Measurements from ENCODE around the gene CABP7. TPM values are rescaled to one million over a fixed set of nuclear protein-coding genes. Genes with fewer than 3 reads are reported as not detected.
A peak's percentile ranks its signal among the peaks of the same experiment; 100 is the strongest.
"Not testable (repeated sequence)": the region's sequence is repeated elsewhere in the genome, so short reads cannot be mapped to it uniquely, and the experiment has no call there.

Gene CABP7
- total RNA-seq, 1 experiment from 2014 or later = not detected

GRCh38 chr22:29751669-29752068, 31.9 kb downstream of the CABP7 start:
- H3K36me3 ChIP-seq = no peaks in the 10 kb centered on the region; the same call in 1 of the 2 replicates
- no peaks in the 10 kb centered on the region for H3K9me3 ChIP-seq
- H3K4me3 ChIP-seq = no peak overlapping the region
- no peak for DNase-seq
- H3K27me3 ChIP-seq = no peaks in the 10 kb centered on the region

GRCh38 chr22:29753808-29754657, 34.2 kb downstream of the CABP7 start:
- H3K36me3 ChIP-seq = no peaks in the 10 kb centered on the region
- DNase-seq = no peak
- H3K27me3 ChIP-seq = no peaks in the 10 kb centered on the region
- no peaks in the 10 kb centered on the region for H3K9me3 ChIP-seq
- no peak overlapping the region for H3K4me3 ChIP-seq

- not testable (repeated sequence) for H3K27me3 ChIP-seq, H3K9me3 ChIP-seq, H3K36me3 ChIP-seq, H3K4me3 ChIP-seq, DNase-seq
Observed at GRCh38 chr22:29754658-29755395, 35.0 kb downstream of the CABP7 start.

GRCh38 chr22:29755889-29756288, 36.1 kb downstream of the CABP7 start:
- Histone ChIP-seq H3K9me3 (no peaks in the 10 kb centered on the region), H3K36me3 (no peaks in the 10 kb centered on the region), H3K4me3 (no peak overlapping the region), H3K27me3 (no peaks in the 10 kb centered on the region)
- DNase-seq = no peak

GRCh38 chr22:29756341-29756740, 36.5 kb downstream of the CABP7 start:
- H3K9me3 ChIP-seq = no peaks in the 10 kb centered on the region
- no peaks in the 10 kb centered on the region for H3K36me3 ChIP-seq
- H3K27me3 ChIP-seq = no peaks in the 10 kb centered on the region
- DNase-seq = peak; percentile 18
- H3K4me3 ChIP-seq = no peak overlapping the region

- Histone ChIP-seq H3K9me3 (no peaks in the 10 kb centered on the region), H3K36me3 (no peaks in the 10 kb centered on the region), H3K27me3 (no peaks in the 10 kb centered on the region), H3K4me3 (no peak overlapping the region)
- no peak for DNase-seq
Observed at GRCh38 chr22:29757096-29757495, 37.3 kb downstream of the CABP7 start.

GRCh38 chr22:29758068-29758622, 38.3 kb downstream of the CABP7 start:
- no peaks in the 10 kb centered on the region for H3K36me3 ChIP-seq
- no peak overlapping the region for H3K4me3 ChIP-seq
- no peaks in the 10 kb centered on the region for H3K27me3 ChIP-seq
- H3K9me3 ChIP-seq = no peaks in the 10 kb centered on the region
- DNase-seq = no peak

GRCh38 chr22:29758959-29759358, 39.2 kb downstream of the CABP7 start:
- H3K9me3 ChIP-seq = no peaks in the 10 kb centered on the region
- H3K4me3 ChIP-seq = no peak overlapping the region
- H3K36me3 ChIP-seq = no peaks in the 10 kb centered on the region
- no peak for DNase-seq
- no peaks in the 10 kb centered on the region for H3K27me3 ChIP-seq

- H3K9me3 ChIP-seq = no peaks in the 10 kb centered on the region
- H3K36me3 ChIP-seq = no peaks in the 10 kb centered on the region
- no peaks in the 10 kb centered on the region for H3K27me3 ChIP-seq
- H3K4me3 ChIP-seq = no peak overlapping the region
- DNase-seq = no peak
Observed at GRCh38 chr22:29762263-29762662, 42.5 kb downstream of the CABP7 start.

- H3K27me3 ChIP-seq = no peaks in the 10 kb centered on the region
- H3K36me3 ChIP-seq = peaks cover 33% of the 10 kb centered on the region
- peak overlapping the region; percentile 99 for H3K4me3 ChIP-seq
- no peaks in the 10 kb centered on the region for H3K9me3 ChIP-seq
- DNase-seq = no peak
Observed at GRCh38 chr22:29765905-29766631, 46.3 kb downstream of the CABP7 start.

- H3K4me3 ChIP-seq = peak within 1 kb of the TSS; percentile 99
- no peaks in the 10 kb centered on the region for H3K9me3 ChIP-seq
- peaks cover 38% of the 10 kb centered on the region for H3K36me3 ChIP-seq
- peak; percentile 94 for DNase-seq
- H3K27me3 ChIP-seq = no peaks in the 10 kb centered on the region
Observed at GRCh38 chr22:29766632-29767170, 46.9 kb downstream of the CABP7 start, which contains the start of gene ZMAT5. ZMAT5 (minus strand) TSS chr22:29767007; CDS start chr22:29748544, 18,463 bp downstream.

GRCh38 chr22:29767171-29768051, 47.6 kb downstream of the CABP7 start, which contains the start of gene UQCR10:
UQCR10 (plus strand) TSS chr22:29767369; CDS start chr22:29767399, 30 bp downstream.
- Histone ChIP-seq H3K9me3 (no peaks in the 10 kb centered on the region), H3K4me3 (peak within 1 kb of the TSS; percentile 99), H3K36me3 (peaks cover 38% of the 10 kb centered on the region), H3K27me3 (no peaks in the 10 kb centered on the region)
- peak; percentile 89 for DNase-seq

- no peak for DNase-seq
- H3K36me3 ChIP-seq = peaks cover 40% of the 10 kb centered on the region
- H3K4me3 ChIP-seq = peak overlapping the region; percentile 99
- H3K9me3 ChIP-seq = no peaks in the 10 kb centered on the region
- H3K27me3 ChIP-seq = no peaks in the 10 kb centered on the region
Observed at GRCh38 chr22:29768052-29768693, 48.4 kb downstream of the CABP7 start.

GRCh38 chr22:29769723-29770321, 50.0 kb downstream of the CABP7 start:
- no peak for DNase-seq
- Histone ChIP-seq H3K9me3 (no peaks in the 10 kb centered on the region), H3K27me3 (no peaks in the 10 kb centered on the region), H3K4me3 (no peak overlapping the region), H3K36me3 (peaks cover 40% of the 10 kb centered on the region)

GRCh38 chr22:29772170-29772641, 52.4 kb downstream of the CABP7 start:
- DNase-seq = peak; percentile 82
- Histone ChIP-seq H3K4me3 (no peak overlapping the region), H3K9me3 (no peaks in the 10 kb centered on the region), H3K36me3 (peaks cover 40% of the 10 kb centered on the region), H3K27me3 (no peaks in the 10 kb centered on the region)

Data from MG63 (cell line).